ENCODE results near the gene TRMT10B. TPM values are rescaled to one million over a fixed set of nuclear protein-coding genes. Genes with fewer than 3 reads are reported as not detected.
A peak's percentile ranks its signal among the peaks of the same experiment; 100 is the strongest.

TRMT10B gene
- total and polyA plus RNA-seq, 2 of the 13 experiments (the other 11 are each of a cell fraction or from before 2014, with no cell fraction given) = 3.1 to 3.9 TPM

DNA sequence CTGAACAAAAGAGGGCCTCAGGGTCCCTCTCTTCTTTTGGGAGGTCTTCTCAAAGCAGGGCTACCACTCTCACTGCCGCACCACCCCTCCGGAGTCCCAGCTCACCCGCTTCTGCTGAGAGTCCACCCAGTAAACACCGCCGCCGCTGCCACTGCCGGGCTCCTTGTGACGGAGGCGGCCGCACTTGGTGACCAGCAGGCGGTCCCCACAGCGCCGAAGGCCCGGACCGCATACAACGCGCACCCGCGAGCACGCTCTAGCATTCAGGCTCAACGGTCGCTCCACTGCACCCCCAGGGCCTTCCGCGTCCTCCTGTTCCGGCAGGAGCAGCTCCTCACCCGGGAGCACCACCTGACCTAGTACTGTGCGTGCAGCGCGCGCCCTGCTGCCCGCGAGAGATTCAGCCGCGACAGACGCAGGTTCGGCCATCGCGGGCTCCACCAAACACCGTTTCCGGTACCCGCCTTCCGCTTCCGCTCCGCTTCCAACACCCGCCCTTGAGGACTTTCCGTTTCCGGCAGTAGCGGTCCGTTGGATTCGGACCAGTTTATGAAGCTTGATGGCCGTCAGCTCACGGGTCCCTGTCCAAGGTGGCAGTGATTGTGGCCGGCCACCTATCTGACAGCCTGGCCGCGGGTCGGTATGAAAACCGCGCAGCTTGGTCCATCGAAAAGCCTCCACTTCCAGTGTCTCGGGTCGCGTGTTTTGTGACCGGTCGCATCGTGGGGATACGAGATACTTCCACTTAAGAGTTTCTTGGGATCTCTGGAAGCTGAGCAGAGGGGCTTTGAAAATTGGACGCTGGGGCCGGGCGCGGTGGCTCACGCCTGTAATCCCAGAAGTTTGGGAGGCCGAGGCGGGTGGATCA is 31.2 kb downstream of the TRMT10B start, which contains the start of gene EXOSC3 (continued):
- TF ChIP-seq ZNF646 (CRISPR knock-in tag; IDR thresholded peaks at IDR 0.05) (peak; percentile 56; the same call in 1 of the 2 replicates), PCBP2 (optimal IDR thresholded peaks at IDR 0.05; ENCODE audit: low read depth, low read length, poor library complexity, severe bottlenecking) (no peak), ATF3 (CRISPR knock-in tag; IDR thresholded peaks at IDR 0.05) (peak; percentile 8; the same call in 1 of the 2 replicates), SIX4 (CRISPR knock-in tag; IDR thresholded peaks at IDR 0.05) (no peak), NR2F6 (IDR thresholded peaks at IDR 0.05) (no peak), NR2F6 (CRISPR knock-in tag; IDR thresholded peaks at IDR 0.05) (no peak), BCL6 (CRISPR knock-in tag; IDR thresholded peaks at IDR 0.05) (no peak), ZNF564 (CRISPR knock-in tag; IDR thresholded peaks at IDR 0.05) (0 out of 2 replicates have a peak, but pooled peaks have one; percentile 48), ZMAT3 (CRISPR knock-in tag; conservative IDR thresholded peaks at IDR 0.05) (peak; percentile 78; the same call in 1 of the 2 replicates), HOXD1 (CRISPR knock-in tag; IDR thresholded peaks at IDR 0.05) (no peak), PRDM10 (CRISPR knock-in tag; IDR thresholded peaks at IDR 0.05; ENCODE audit: low read depth) (no peak), NFIB (CRISPR knock-in tag; IDR thresholded peaks at IDR 0.05; ENCODE audit: borderline replicate concordance) (no peak), FOXC1 (CRISPR knock-in tag; IDR thresholded peaks at IDR 0.05; ENCODE audit: borderline replicate concordance) (no peak; the same call in 1 of the 2 replicates), ZNF556 (CRISPR knock-in tag; IDR thresholded peaks at IDR 0.05; ENCODE audit: borderline replicate concordance) (peak; percentile 69; the same call in 1 of the 2 replicates), TCF12 (IDR thresholded peaks at IDR 0.05) (no peak), TCF12 (CRISPR knock-in tag; IDR thresholded peaks at IDR 0.05) (no peak)
- TF ChIP-seq, protein P1, sequence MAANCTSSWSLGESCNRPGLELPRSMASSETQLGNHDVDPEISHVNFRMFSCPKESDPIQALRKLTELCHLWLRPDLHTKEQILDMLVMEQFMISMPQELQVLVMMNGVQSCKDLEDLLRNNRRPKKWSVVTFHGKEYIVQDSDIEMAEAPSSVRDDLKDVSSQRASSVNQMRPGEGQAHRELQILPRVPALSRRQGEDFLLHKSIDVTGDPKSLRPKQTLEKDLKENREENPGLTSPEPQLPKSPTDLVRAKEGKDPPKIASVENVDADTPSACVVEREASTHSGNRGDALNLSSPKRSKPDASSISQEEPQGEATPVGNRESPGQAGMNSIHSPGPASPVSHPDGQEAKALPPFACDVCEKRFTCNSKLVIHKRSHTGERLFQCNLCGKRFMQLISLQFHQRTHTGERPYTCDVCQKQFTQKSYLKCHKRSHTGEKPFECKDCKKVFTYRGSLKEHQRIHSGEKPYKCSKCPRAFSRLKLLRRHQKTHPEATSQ (CRISPR knock-in tag; IDR thresholded peaks at IDR 0.05; ENCODE audit: borderline replicate concordance) = 0 out of 2 replicates have a peak, but pooled peaks have one; percentile 53
